VCaP (cell line): ENCODE results near the gene TWF2.

Experiments
- H3K27ac ChIP-seq: fragments of 450-650 bp; 2 replicates; pipeline ENCODE4 v1.5.1; 2017
- TF ChIP-seq, protein P1 (sequence below): fragments of 450-650 bp; conservative IDR thresholded peaks from 2 replicates; pipeline ENCODE4 v1.5.1; 2017; ENCODE audit warnings: mild to moderate bottlenecking, moderate library complexity

Gene TWF2

DNA sequence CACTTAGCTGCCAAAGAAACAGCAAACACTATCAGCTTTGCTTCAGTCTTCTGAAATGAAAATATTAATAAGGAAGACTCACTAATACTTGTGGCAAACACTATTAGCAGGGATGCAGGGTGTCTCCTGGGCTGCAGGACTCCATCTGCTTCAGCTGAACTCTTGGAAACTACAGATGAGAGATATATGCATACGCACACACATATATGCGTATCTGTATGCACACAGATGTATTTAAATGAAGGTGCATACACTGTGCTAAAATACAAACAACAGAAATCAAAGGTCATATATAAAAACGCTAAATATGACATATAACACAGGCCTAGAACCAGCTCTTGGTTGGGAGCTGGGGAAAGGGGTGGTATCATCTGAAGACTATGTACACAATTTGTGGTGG lies 17.2 kb upstream of the TWF2 start:
- TF ChIP-seq, protein P1, sequence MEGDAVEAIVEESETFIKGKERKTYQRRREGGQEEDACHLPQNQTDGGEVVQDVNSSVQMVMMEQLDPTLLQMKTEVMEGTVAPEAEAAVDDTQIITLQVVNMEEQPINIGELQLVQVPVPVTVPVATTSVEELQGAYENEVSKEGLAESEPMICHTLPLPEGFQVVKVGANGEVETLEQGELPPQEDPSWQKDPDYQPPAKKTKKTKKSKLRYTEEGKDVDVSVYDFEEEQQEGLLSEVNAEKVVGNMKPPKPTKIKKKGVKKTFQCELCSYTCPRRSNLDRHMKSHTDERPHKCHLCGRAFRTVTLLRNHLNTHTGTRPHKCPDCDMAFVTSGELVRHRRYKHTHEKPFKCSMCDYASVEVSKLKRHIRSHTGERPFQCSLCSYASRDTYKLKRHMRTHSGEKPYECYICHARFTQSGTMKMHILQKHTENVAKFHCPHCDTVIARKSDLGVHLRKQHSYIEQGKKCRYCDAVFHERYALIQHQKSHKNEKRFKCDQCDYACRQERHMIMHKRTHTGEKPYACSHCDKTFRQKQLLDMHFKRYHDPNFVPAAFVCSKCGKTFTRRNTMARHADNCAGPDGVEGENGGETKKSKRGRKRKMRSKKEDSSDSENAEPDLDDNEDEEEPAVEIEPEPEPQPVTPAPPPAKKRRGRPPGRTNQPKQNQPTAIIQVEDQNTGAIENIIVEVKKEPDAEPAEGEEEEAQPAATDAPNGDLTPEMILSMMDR = no peak
- no peak overlapping the region for H3K27ac ChIP-seq

DNA sequence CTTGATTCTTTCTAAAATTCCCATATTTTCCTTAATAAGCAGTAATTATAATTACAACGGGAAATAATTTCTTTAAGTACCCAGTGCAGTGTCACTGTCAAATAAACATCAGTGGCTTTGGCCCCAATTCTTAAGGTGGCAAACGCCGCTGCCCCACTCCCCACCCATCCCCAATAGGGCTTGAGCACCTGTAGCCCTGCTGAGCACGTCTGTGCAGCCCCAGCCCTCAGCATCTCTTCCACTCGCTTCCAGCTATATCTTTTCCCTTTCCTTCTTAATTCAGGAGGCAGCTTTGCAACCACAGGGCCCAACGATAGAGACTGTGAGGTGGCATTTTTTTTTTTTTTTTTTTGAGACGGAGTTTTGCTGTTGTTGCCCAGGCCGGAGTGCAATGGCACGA lies 15.7 kb upstream of the TWF2 start:
- H3K27ac ChIP-seq = no peak overlapping the region
- TF ChIP-seq, protein P1 = no peak

DNA sequence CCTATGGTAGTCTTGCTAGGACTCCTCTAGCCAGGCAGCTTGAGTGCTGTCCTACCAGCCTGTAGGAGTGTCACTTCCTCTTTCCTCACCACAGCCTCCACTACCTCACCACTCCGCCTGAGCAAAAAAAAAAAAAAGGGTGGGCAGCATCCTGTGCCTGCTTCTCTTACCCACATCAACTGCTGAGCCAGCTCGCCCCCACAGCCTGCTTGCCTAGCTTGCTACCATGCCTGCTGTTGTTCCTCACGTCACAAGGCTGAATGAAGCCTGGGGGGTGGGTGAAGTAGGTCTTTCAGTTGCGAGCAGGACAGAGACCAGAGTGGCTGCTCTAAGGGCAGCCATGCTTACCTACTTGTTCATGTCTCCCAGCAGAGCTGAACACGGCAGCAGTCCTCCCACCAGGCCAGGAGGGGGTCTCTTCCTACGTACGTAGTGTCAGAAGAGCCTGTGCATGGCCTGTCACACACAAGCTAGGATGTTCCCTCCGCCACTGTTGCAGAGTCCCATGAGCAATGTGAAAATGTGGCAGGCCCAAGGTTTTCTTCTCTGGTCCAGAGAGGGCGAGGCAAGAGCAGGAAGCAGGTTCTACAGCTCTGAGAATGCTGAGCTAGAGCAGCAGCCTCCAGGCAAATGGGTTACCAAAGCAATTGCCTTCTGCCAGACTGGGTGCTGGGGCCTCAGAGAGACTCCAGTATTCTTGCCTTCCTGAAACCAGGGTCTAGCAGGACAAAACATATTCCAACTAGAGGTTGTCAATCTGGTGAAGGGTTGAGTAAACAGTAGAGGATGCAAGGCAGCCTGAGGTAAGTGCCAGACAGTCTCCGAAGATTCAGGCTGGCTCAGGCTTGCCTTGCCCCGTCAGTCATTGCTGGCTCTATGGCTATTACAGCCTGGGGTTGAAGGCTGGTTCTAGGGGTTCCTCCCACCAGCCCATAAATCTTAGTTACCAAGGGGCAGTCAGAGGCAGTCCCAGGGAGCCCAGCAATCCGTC lies 14.7 kb upstream of the TWF2 start:
- TF ChIP-seq, protein P1 = no peak
- H3K27ac ChIP-seq = no peak overlapping the region

DNA sequence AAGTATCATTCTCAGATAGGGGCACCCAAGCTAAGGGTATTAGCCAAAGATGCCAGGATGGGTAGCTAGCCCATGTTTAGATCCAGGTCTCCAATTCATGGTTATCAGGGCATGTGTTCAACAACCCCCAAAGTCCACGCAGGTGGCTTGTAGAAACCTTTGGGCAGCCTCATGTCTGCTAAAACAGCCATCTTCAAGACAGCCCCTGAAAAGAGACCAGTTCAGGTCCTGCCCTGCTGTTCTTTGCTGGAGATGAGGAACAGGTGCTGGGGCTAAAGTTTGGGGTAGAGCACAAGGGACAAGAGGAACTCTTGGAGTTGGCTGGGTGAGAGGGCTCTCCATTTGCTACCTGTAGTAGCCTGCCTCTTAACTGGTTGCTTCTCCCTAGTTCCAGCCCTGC lies 11.2 kb upstream of the TWF2 start:
- TF ChIP-seq, protein P1 = no peak
- H3K27ac ChIP-seq = no peak overlapping the region

DNA sequence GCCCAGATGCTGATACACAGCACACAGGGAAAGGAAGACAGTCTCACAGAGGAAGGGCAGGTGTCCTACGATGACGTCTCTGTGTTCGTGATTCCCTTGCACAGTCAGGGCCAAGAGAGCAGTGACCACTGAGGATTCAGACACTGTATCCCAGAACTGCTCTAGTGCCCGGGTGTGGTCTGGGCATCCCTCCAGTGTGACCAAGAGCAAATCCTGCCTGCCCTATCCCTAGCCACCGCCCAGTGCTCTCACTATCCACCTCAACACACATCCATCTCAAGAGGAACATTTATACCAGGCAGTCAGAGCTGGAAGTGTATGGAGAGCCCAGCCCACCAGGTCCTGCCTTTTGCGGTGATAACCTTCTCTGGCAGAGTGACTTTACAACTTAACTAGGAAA lies 10.7 kb upstream of the TWF2 start:
- no peak overlapping the region for H3K27ac ChIP-seq
- TF ChIP-seq, protein P1 = no peak

DNA sequence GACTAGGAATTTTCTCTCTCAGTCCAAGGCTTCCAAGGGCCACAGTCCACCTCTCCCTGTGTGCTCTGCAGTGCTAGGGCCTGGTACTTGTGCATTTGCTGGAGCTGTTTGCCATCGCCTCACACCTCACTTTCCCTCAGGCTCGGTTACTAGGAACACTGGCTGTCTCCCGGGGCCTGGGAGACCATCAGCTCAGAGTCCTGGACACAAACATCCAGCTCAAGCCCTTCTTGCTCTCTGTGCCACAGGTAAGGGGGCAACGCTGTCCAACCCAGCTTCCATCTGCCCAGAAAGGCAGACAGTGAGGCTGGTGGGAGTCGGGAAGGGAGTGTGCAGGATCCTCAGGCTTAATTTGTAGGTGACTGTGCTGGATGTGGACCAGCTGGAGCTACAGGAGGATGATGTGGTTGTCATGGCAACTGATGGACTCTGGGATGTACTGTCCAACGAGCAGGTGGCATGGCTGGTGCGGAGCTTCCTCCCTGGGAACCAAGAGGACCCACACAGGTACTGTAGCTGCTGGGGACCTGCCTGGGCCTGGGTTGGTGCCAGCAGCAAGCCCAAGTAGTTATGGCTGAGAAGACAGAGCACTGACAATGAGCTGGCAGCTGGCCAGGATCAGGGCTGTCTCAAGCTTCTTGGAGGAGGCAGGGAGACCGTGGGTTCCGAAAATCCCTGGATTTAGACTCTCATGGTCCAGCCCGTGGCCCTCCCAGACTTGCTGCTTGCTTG lies 10.0 kb upstream of the TWF2 start:
- TF ChIP-seq, protein P1 = no peak
- no peak overlapping the region for H3K27ac ChIP-seq

DNA sequence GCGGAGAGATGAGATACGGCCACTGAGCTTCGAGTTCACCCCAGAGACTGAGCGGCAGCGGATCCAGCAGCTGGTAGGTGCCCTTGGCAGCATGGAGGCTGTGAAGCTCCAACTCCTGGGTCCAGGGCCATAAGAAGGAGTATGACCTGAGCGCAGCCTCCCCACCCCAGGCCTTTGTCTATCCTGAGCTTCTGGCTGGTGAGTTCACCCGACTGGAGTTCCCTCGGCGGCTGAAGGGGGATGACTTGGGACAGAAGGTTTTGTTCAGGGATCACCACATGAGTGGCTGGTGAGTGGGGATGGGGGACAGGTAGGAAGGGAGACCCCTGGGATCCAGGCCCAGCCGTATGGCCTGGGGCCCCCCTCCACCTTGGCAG lies 9.2 kb upstream of the TWF2 start:
- H3K27ac ChIP-seq = no peak overlapping the region
- TF ChIP-seq, protein P1 = no peak
